ENCODE results near the gene TMEM204.

TMEM204 gene

DNA sequence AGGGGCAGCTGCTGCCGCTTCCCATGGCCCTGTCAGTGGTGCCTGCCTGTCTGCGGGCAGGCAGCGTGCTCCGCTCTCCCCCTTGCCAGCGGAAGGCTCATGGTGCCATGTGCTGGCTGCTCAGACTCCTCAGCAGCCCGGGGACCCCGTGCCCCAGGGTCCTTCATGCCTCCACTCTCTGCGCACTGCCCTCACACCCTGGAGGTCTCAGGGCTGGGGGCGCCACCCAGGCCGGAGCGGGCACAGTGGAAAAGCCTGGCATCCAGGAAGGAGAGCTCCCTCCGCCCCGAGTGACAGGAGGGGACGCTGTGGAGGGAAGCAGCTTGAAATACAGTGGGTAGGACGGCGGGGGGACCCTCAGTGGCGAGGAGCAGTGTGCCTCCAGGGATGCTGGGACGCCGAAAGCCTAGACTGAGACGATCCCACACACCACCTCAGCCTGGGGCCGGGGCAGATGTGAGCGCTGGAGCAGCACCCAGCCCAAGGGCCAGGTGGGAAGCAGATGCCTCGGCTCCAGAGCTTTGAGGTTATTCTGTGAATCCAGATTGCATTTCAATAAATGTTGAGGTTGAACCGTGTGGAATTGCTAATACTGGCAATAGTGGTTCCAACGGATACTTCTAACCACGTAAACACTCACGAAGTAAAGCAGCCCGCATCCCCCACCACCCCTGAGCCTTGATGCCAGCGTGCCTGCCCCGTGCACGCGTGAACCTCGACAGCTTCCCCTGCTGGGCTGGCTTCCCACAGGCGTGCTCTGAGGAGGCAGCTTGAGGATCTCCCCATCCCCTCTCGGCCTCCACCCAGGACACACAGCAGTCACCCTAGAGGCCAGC, 6.5 kb downstream of the TMEM204 start:
- no peak for DNase-seq

DNA sequence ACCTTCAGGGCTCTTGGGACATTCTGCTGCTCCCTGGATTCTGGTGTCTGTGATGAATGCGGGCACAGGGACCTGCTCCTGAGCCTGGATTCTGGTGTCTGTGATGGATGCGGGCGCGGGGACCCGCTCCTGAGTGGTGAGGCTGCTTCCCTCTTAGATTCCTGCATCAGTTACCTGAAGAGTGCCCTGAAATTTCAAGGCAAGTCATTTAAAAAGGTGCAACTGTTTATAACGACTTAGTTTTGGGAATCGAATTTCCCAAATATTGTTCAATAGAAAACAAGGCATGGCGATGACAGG, 7.0 kb downstream of the TMEM204 start:
- no peak for DNase-seq

GRCh38 chr16:1541293-1542165, 8.1 kb downstream of the TMEM204 start:
- DNase-seq: no peak

GRCh38 chr16:1542166-1542500, 8.7 kb downstream of the TMEM204 start:
- no peak for DNase-seq

GRCh38 chr16:1542533-1542932, 9.1 kb downstream of the TMEM204 start:
- no peak for DNase-seq

- DNase-seq: peak; percentile 54
These were observed 9.8 kb downstream of the TMEM204 start for GRCh38 chr16:1543085-1543896.

GRCh38 chr16:1545044-1546040, 11.9 kb downstream of the TMEM204 start:
- no peak for DNase-seq

GRCh38 chr16:1546430-1546829, 13.0 kb downstream of the TMEM204 start:
- DNase-seq: no peak

DNA sequence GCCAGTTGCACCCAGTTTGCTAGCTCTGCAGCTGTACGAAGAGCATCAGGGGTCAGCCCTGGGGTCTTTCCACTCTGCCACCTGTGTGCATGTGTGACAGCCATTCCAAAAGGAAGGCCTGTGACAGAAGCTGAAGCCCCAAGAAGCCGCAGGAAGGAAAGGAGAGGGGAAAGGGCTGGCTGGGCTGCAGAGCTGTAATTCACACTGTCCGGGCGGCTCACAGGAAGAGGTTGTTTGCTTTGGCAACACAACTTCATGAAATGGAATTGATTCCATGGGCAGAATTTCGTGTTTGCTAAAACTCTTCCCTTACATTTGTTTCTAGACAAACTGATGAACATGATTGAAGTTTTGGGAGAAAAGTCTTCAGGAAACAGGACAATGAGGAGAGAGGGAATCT, 14.8 kb downstream of the TMEM204 start:
- DNase-seq: no peak

DNA sequence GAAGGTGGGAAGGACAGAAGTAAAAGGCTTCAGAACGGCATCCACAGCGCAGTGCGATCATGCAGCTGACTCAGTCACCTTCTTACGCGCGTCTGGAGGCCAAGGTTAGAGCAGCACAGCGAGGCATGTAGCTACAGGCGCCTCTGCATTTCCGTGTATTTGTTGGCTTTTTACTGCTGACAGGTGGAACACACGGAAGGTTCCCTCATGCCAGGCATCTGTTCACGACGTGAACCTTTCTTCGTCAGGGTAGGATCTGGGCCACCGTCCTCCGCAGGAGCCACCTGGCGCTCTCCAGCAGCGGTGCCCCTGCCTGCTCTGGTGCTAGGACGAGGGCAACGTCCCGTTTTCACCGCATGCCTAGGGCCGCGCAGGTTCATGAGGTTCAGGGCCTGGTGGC, 15.3 kb downstream of the TMEM204 start:
- no peak for DNase-seq

DNA sequence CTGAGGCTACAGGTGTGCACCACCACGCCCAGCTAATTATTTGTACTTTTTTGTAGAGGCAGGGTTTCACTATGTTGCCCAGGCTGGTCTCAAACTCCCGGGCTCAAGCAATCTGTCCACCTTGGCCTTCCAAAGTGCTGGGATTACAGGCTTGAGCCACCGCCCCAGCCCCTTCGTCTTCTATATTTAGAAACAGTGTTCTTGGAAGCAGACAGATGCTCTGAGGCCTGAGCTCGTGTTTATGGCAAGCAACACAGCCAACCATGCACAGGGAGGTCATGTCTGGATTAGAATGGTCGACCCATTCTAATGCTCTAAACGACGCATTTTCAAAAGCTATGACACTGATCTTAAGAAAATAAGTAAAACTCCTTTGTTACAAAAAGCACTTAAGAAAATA, 16.6 kb downstream of the TMEM204 start:
- DNase-seq: no peak

DNA sequence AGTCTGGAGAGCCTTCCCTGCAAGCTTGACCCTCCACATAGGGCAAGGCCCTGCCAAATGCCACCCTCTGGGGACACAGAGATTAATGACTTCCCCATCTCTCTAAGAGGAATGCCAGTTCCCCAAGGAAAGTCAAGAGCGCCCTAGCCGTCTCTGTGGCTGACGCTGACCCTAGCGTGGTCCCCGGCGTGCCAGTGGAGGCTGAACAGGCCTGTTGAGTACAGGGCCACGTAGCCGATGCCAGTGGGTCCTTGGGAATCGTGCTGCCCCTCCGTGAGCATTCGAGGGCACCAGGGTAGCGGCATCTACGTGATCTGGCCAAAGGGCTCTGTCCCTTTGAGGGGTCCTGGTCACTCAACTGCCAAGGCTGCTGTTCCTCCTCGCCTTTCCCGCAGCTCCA, 17.2 kb downstream of the TMEM204 start:
- DNase-seq: no peak

DNA sequence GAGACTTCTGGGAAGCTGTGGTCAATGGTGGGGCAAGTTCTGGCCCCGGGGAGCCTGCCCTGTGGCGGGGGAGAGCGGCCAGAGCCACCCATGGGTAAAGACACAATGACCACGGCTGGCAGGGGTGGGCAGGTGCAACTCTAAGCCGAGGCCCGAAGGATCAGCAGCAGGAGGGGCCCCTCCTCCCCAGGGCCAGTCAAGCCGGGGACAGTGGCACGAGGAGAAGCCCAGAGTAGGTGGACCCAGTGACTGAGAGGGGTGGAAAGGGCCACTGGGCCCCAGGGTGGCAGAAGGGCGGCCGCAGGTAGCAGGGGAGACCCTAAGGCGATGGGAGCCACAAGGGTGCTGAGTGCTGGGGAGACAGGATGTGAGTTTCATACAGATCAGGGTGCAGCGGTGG, 17.7 kb downstream of the TMEM204 start:
- no peak for DNase-seq

GRCh38 chr16:1552129-1552528, 18.7 kb downstream of the TMEM204 start:
- DNase-seq: no peak

- DNase-seq: no peak
These were observed 20.7 kb downstream of the TMEM204 start for GRCh38 chr16:1553946-1554825.

GRCh38 chr16:1554826-1555445, 21.5 kb downstream of the TMEM204 start:
- DNase-seq: no peak

DNA sequence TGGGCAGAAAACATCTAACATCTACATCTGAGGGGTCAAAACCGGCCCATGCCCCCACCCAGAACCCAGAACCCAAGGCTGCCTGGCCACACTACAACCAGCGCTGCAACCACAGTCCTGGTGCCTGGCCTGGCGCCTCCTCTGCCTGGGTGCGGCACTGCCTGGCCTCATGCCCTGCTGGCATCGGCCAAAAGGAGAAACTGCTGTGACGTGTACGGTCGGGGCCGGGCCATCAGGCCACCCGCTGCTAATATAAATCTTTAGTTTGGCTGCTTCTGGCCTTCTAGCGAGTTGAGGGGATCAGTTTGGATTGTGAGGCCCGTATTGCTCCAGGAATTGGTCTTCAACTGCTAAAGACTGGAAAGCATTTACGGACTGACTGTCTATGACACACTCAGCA, 22.8 kb downstream of the TMEM204 start:
- DNase-seq: no peak

DNA sequence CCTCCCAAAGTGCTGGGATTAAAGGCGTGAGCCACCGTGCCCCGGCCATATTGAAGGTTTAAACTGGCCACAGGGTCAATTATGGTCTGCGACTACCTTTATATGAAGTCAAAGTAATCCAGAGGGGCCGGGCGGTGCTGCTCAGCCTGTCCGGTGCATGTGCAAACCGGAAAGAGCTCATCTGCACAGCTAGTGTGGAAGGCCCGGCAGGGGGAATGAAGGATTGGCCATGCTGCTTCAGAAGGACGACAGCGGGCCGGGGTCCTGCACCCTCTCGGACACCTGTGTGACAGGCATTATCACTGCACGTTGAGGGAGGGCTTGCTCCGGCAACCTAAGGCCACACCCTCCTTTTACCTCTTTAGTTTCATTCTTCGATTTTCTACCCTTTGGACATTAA, 23.6 kb downstream of the TMEM204 start:
- no peak for DNase-seq

DNA sequence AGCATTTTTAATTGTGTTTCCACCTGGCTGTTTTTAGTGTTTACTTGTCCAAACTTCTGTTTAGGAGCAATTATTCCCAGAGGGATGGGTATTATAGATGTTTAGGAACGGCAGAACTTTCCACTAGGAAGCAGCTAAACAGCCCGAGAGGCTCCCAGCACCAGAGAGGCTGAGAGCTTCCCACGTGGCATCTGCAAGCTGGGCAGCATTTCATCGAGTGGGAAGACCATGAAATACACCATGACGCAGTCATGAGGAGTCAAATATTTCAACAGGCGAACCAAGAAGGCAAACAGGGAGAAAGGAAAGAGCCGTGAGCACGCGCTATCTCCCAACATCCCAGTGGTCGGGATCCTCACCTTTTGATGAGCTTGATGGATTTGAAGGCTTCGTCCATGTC, 24.1 kb downstream of the TMEM204 start:
- DNase-seq: no peak

DNA sequence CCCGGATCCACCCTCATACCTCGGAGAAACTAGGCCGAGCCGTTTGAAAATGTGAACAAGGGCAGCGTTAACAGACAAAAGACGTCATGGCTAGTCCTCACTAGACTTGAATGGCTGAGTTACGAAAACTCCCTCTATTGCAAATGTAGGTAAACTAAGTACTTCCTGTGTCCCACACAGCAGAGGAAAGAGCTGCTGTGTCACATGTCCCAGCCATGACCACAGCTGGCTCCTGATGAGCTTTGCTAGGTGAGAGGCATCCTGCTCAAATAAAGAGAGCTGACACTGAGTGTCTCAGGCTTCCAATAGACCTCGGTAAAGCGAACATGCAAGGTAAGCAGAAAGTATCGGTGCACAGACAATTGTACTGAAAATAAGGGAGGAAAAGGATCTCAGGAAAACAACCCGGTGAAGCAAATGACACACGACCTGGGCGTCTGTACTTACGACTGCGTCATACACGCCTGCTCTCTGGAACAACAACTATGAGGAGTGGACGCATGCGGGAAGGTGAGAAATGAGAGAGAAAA, 26.0 kb downstream of the TMEM204 start:
- no peak for DNase-seq

DNA sequence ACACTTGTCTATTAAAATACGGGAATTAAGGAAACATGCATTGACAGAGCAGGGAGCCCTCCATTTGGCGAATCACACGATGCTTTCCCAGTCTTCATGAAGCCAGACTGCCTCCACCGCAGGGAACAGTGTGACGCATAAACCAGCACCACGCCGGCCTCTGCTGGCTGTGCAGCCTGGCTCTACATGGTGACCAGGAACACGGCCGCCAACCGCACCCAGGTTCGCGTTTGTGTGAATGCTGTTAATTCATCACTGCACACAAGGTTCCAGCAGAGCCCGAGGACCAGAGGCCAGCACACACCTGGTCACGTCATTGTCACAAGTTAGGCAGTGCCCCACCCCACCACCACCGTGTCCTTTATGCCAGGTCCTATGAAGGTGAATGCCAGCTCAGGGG, 26.7 kb downstream of the TMEM204 start:
- DNase-seq: no peak

Measured in activated T-cell treated with anti-CD3 and anti-CD28 coated beads, Interleukin-2, amount 50 U/mL, for 1 hour (primary cell).